ENCODE measurements around the gene SRGN.
"Not testable (repeated sequence)": the region's sequence is repeated elsewhere in the genome, so short reads cannot be mapped to it uniquely, and the experiment has no call there.

The SRGN gene

GRCh38 chr10:69087590-69088470, at the start of gene SRGN:
TSS of gene SRGN (plus strand) at chr10:69088103. CDS start at chr10:69088158, 55 bp downstream.
- DNase-seq: no peak

GRCh38 chr10:69040904-69041303, 47.0 kb upstream of the SRGN start:
- not testable (repeated sequence) for DNase-seq

GRCh38 chr10:69042417-69042816, 45.5 kb upstream of the SRGN start:
- DNase-seq: no peak

GRCh38 chr10:69042838-69043237, 45.1 kb upstream of the SRGN start:
- DNase-seq: no peak

GRCh38 chr10:69043931-69044531, 43.9 kb upstream of the SRGN start:
- no peak for DNase-seq

- DNase-seq: no peak
These were observed 43.4 kb upstream of the SRGN start for GRCh38 chr10:69044546-69044945.

GRCh38 chr10:69045441-69046300, 42.2 kb upstream of the SRGN start:
- no peak for DNase-seq

- DNase-seq: no peak
These were observed 40.6 kb upstream of the SRGN start for GRCh38 chr10:69047111-69047832.

GRCh38 chr10:69048103-69048502, 39.8 kb upstream of the SRGN start:
- no peak for DNase-seq

- no peak for DNase-seq
These were observed 38.3 kb upstream of the SRGN start for GRCh38 chr10:69049566-69049961.

- DNase-seq: no peak
These were observed 36.6 kb upstream of the SRGN start for GRCh38 chr10:69051303-69051702.

- no peak for DNase-seq
These were observed 36.0 kb upstream of the SRGN start for GRCh38 chr10:69051710-69052487.

- DNase-seq: no peak
These were observed 35.2 kb upstream of the SRGN start for GRCh38 chr10:69052736-69053135.

- no peak for DNase-seq
These were observed 32.7 kb upstream of the SRGN start for GRCh38 chr10:69055241-69055640.

- no peak for DNase-seq
These were observed 31.8 kb upstream of the SRGN start for GRCh38 chr10:69056129-69056528.

- no peak for DNase-seq
These were observed 31.2 kb upstream of the SRGN start for GRCh38 chr10:69056536-69057260.

- no peak for DNase-seq
These were observed 30.5 kb upstream of the SRGN start for GRCh38 chr10:69057261-69057950.

GRCh38 chr10:69057951-69058297, 30.0 kb upstream of the SRGN start:
- DNase-seq: no peak

- no peak for DNase-seq
These were observed 27.6 kb upstream of the SRGN start for GRCh38 chr10:69060127-69060798.

Measured in COR-L47 (cell line).